Glomerular endothelial cell (primary cell): Measurements from ENCODE around the gene ALOX15B. TPM values are rescaled to one million over a fixed set of nuclear protein-coding genes. Genes with fewer than 3 reads are reported as not detected.
"Not testable (repeated sequence)": the region's sequence is repeated elsewhere in the genome, so short reads cannot be mapped to it uniquely, and the experiment has no call there.

Source experiments
- DNase-seq: peaks from one replicate; pipeline ENCODE4 v3.0.0-alpha.2; 2011; ENCODE audit warnings: low read depth, low spot score; ENCODE audit errors: extremely low read depth
- total RNA-seq: library from RNA; depleted of rRNA; stranded (reverse); fragments of >200 nt; gene quantifications from 2 replicates; pipeline ENCODE4 v1.2.3, GENCODE V29; 2015

The ALOX15B gene
- total RNA-seq, 1 donor from 2014 or later, result not detected

DNA sequence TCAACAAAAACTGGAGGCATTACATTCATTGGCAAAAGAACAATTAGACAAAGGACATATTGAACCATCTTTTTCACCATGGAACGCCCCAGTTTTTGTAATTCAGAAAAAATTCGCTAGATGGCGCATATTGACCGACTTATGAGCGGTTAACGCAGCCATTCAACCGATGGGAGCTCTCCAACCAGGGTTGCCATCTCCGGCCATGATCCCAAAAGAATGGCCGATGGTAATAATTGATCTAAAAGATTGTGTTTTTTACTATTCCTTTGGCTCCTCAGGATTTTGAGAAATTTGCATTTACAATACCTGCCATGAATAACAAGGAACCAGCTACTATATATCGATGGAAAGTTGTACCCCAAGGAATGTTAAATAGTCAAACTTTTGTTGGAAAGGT is 21.4 kb downstream of the ALOX15B start:
- DNase-seq, result peak; percentile 45

DNA sequence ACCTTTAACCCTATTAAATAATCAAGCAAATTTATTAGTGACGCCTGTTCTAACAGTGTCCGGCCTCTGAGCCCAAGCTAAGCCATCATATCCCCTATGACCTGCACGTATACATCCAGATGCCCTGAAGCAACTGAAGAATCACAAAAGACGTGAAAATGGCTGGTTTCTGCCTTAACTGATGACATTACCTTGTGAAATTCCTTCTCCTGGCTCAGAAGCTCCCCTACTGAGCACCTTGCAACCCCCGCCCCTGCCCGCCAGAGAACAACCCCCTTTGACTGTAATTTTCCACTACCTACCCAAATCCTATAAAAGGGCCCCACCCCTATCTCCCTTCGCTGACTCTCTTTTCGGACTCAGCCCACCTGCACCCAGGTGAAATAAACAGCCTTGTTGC is 23.0 kb downstream of the ALOX15B start:
- not testable (repeated sequence) for DNase-seq

DNA sequence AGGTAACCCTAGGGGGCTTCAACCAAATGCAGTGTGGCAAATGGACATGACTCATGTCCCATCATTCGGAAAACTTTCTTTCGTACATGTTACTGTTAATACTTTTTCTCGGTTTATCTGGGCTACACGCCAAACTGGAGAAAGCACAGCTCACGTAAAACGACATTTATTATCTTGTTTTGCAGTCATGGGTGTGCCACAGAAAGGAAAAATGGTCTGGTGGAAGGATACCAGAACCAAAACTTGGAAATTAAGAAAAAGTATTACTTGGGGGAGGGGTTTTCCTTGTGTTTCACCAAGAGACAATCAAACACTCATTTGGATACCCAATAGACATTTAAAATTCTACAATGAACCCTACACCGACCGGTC is 23.6 kb downstream of the ALOX15B start:
- no peak for DNase-seq

DNA sequence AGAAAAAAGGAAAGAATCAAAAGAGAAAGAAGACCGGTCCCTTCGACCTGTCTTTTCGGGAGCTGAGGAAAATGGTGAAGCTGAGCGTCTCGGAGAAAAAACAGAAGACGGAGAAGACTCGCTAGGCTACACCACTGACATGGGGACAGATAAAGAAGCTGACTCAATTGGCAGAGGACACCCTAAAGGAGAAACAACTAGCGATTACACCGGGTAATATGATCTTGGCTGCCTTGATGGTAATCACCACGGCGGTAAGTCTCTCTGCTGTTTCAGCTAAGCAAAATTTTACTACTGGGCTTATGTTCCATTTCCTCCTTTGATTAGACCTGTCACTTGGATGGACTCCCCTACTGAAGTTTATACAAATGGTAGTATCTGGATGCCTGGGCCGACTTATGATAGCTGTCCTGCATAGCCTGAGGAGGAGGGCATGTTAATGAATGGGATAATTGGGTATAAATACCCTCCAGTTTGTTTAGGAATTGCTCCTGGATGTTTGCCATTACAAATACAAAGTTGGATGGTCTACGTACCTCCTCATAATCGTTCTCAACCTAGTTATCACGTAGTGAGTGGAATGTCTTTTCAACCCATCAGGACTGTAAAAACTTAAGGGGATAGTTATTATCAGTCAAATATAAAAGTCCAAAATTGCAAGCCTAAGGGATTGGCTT is 24.1 kb downstream of the ALOX15B start:
- no peak for DNase-seq

DNA sequence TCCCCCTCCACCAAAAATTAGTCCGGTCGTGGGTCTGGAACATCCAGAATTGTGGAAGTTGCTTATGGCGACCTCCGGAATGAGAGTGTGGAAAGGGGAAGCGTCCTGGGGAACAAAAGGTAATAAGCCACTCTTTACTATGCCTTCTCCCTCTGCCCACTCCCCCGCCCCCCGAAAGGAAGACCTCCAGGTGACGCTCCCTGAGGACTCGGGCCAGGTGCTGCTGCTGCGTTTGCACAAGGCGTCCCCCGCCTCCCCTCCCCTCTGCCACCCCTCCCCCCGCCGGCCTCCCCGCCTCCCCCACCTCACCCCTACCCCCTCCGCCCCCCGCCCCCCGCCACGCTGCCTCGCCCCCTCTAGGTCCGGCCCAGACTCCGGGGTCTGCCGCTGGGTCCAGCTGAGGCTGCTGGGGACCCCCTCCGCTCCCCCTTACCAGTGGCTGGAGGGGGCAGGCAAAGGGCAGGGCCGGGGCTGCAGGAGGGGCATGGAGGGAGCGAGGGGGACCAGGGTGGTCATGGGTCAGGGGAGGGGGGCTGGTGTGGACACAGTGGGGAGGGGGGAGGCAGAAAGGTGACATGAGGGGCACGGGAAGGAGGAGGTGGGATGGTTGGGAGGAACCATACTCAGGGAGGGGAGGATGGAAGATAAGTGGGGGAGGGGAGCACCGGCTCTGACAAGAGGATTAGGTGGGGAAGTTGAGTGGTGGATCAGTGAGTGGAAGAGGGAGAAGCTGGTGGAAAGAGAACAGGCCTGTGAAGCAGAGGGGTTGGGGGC is 25.1 kb downstream of the ALOX15B start:
- no peak for DNase-seq

DNA sequence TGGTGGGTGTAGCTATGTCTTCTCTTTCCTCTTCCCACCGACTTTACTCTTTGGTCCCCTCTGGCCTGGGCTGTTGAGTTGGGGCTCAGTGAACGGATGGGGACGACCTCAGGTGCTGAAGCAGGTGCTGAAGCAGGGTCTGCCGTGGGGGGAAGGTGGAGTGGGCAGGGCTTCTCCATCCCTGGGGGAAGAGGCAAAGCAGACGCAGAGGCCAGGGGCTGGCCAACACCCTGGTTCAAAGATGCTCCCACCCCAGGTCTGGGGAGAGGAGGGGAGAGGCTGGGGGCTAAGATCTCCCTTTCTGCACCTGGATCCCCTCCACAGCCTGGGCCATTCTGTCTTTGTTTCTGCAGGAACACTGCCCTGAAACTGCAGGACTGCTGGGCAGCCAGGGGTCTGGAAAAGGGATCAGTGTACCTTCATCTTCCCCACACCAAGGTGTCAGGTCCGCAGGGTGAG is 25.7 kb downstream of the ALOX15B start:
- DNase-seq, result no peak

DNA sequence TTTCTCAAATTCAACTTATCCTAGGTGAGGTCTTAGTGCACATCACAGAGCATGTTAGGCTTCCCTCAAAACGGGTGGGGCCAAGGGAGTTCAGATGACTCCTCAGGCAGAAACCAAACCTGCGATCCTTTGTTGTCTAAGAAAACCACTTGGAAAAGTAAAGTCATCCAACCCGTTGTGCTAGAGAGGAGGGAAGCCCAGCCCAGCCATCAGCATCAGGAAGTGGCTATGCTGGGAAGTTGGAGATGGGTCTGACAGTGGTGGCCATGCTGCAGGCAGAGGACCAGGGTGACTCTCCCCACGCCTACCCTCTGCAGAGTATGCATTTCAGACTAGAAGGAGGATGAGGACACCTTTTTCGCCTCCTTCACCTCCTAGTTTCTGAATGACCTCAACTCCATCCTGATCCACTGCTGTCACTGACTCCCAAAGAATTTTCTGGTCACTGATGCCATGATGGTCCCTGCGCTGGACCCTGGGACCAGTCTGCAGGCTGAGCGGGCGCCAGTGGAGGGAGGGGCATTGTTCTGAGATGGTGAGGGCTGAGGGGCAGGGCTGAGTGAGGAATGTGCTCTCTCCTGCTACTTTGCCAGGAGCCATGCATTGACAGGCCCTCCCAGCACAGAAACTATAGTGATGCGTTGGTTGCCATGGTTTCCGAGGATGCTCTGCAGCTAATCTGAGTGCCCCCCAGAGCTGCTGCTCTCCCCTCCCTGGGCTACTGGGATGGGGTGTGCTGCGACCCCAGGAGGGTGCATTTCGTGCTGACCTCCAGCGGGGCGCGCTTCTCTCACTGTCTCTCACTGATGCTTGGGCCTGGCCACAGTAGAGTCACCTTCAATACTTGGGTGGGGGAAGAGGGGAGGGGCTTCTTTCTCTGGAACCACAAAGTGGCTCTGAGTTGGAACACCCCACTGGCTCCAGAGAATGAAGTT is 28.2 kb downstream of the ALOX15B start:
- no peak for DNase-seq

DNA sequence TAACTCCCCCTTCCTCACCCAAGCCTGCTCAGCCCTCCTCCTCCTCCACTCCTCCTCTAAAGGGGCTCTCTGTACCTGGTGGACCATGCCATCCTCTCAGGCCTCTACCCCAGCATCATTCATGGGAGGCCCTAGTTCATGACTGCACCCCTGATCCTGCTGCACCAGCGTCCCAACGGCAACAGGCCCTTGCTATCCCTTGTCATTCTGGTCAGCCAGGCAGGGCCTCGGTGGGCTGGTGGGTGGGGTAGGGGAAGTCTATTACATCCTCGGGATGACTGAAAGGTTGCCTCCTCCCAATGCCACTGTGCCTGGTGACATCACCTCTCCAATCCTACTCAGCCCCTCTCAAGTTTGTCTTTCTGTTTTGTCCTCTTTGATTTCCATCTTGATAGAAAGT is 28.9 kb downstream of the ALOX15B start:
- DNase-seq, result no peak

DNA sequence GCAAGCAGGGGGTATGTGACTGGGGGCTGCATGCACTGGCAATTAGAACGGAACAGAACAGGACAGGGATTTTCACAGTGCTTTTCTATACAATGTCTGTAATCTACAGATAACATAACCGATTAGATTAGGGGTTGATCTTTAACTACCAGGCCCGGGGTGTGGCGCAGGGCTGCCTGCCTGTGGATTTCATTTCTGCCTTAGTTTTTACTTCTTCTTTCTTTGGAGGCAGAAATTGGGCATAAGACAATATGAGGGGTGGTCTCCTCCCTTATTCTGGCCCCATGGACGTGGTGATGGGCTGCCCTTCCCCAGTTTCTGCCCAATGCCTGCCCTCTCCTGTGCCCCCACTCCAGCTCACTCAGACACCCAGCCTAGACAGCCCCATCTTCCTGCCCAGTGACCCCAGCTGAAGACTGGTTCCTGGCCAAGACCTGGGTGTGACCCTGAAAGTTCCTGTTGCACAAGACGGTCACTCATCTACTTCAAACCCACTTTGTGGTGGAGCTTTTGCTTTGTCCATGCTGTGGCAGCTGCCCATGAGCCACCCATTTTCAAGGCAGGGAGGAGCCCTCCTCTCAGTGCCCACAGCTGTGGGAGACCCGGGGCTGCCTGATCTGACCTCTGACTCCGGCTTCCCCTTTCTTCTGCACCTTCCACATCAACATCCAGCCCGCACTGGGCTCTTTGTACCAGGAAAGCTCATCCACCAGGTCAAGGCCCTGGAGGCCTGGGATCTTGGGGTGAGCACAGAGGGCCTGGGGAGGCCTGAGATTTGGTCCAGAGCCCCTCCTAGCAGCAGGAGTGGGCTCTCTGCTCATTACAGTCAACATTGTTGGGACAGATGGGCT is 30.1 kb downstream of the ALOX15B start:
- no peak for DNase-seq

DNA sequence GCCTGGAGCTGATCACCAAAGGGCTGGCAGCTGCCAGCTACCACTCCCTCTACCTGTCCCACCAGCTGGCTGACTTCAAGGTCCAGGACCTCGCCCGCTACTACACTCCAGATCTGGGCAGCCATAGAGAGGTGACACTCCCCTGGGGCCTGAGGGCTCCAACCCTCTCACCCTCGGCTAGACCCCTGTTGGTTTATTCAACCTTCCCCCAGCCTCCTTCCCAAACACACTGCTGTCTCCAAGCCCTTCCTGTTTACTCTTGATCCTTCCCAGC is 30.7 kb downstream of the ALOX15B start:
- DNase-seq, result no peak

DNA sequence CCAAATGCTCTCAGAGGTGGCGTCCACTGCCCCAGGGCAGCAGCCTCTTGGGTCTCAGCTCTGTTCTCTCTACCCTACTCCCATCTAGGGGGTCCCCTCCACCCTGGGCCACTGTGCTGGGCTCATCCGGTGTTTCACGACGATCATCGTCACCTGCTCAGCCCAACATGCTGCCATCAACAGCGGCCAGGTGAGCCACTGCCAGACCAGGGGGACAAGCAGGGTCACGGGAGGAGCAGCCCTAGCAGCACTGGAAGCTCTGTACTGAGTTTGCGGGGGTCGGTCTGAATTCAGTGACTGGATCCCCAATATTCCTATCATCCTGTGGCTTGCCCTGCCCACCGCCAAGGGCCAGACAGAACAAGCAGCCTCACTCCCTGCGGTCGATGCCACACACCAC is 32.6 kb downstream of the ALOX15B start:
- no peak for DNase-seq

DNA sequence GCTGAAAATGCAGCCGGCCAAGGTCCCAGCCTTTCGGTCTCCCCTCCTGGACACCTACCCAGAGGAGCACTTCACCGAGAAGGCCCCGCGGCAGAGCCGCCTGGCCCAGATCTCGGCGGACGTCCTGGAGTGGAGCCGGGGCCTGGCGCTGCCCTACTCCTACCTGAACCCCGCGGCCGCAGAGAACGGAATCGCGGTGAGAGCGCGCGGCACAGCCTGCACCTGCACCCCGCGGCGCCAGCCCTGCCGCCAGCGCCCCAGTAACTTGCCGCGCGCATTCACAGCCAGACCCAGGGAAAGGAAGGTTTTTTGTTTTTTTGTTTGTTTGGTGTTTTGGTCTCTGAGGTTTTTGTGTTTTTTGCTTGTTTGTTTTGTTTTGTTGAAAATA is 33.5 kb downstream of the ALOX15B start:
- DNase-seq, result no peak

DNA sequence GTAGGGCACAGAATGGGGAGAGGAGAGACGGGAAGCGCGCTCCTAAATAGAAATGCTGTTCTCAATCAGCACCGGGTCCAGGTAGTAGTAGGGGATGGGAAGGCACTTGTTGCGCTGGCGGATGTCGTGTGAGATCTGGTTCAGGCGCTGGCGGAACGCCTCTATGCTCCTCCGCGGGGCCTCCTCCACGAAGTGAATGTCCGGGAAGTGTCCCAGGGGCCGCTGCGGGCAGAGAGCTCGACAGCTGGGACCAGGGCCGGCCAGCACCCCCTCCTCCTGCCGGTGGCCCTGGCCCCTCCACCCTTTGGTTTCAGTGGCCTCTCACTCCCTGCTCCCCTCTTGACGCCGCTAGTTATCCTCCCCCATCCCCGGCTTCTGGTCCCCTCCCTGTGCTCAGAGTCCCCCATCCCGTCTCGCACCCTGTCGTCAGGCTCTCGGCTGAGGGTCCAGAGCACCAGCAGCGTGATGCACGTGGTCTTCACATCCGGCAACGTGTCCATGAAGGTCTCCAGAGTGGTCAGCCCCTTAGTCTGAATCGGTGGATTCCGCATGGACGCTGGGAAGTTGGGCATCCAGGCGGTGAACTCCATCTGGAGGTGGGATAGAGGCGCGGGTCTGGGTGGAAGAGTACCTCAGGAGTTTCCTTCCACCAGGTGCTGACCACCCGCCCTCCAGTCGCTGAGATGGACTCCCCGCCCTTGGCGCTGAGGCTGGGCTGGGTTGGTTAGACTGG is 34.0 kb downstream of the ALOX15B start:
- no peak for DNase-seq

DNA sequence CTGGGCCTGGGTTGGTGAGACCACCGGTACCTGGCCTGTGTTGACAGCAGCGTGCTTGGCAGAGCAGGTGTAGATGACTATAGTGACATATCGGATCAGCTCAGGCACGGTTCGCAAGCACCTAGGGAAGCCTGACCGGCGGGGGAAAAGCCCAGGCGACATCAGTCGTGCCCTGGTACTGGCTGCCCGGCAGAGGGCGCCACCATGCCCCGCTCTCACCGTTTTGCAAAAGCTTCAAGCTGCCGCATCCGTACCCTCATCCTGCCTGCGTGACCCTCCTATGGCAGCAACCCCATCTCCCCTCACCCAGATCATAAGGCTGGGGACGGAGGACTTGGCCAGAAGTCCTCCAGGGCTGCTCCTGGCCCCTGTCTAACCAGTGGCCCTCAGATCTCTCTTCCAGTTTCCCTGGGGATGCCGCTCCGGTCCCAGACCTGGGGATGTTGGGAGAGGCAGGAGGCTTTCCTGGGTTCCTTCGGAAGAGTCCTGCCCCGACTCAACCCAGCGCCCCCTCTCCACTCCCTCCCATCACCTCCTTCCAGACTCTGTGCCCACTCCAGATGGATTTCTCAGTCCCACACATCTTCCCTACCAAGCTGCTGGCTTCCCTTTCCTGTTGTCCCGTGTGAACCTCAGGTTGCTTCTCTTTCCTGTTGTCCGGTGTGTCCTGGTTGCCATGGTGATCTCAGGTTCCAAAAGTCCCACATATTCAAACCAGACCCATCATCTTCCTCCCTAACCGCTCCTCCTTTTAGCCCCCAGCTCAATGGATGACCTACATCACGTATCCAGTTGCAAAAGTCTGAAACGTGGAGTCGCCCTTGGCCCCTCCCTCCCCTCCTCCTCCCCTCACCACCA is 35.0 kb downstream of the ALOX15B start:
- no peak for DNase-seq

DNA sequence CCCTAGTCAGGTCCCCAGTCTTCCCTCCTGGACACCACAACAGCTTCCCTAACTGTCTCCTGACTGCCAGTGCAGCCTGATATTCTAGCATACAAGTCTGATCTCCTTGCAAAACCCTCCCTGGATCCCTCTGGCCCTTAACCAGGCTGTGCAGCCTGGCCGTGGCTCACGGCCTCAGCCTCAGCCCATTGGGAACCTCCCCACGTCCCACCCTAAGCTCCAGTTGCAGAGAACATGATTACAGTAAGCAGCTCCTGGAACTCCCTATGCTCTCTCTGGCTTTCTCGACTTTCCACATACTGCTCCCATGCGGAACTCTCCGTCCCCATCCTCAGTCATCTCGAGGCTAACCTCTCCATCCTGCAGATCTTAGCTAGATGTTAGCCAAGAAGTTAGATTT is 35.7 kb downstream of the ALOX15B start:
- DNase-seq, result no peak

DNA sequence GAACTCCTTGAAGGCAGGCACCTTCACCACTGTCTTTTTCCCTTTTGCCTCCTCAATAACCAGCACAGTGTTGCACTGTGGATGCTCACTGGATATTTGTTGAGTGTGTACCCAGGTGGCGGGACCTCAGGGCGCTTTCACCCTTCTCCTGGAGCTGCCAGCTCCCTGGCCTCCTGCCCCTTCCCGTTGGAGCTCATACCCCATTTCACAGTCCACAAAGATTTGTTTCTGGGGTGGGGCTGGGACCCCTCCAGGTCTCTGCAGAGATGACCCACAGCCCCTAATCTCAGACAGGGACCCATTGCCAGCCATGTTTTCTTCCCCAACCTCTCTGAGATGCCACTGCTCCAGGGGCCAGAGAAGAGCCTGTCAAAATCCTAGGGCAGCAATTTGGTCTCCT is 36.2 kb downstream of the ALOX15B start:
- DNase-seq, result no peak

DNA sequence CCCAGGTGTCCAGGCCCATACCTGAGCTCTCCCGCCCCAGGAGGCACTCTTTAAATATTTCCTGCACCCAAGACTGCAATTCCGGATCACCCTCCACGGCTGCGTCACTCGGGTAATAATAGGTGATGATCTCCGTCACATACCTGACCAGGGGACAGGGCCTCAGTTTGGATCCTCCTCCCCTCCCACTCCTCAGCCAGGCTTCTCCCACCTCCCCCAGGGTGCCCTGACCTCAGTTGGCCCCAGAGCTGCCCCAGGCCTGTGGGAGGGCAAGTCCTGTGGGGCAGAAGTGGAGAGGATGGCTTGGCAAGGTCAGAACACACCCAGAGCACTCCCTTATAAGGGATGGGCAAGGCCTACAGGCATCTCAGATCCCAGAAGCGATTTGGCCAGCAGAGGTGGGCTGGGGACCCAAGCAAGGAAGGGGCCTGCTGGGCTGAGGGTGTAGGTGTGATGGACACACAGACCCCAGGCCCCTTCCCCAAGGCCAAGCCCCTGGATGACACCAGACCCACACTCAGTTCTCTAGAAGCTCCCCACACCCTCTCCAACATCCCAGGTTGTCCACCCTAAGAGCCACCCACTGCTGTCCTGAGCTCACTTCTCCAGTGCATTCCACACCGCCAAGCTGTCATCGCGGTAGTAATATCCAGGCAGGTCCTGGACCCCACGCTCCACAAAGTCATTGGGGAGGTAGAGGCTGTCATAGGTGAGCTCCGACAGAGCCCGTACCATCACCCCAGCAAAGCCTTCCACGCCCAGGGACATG is 36.9 kb downstream of the ALOX15B start:
- DNase-seq, result no peak

DNA sequence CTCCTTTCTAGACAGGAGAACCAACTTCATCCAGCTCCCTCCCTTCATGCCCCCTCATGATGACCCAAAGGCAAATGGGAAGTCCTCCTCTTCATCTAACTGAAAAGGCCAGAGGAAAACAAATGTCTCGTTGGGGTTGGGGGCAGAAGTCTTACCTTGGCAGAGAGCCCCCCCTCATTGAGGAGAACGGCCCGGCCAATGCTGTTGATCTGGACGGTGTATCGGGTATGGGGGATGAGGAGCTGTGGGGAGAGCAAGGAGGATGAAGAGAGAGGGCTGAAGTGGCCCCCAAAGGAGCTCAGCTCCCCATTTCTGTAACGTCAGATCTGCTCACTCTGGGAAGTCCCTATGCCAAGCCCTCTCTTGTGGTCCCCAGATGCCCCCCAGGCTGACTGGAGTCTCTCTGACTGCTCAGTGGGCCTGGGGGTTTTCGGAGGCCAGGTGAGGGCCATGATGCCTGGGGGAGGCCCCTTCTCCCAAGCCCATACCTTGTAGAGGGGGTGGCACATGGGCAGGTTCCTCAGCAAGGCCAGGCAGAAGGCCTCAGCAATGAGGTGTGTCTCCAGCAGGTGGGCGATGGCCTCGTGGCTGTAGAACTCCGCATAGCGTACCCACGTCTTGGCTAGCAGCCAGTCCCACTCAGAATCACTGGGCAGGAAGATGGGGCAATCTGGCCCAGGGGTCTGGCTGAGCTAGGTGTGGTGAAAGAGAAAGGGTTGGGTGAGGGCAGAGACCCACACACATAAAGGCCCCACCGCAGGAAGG is 37.8 kb downstream of the ALOX15B start:
- DNase-seq, result no peak
